ENCODE data around the gene LGALS7B.
"Not testable (repeated sequence)": the region's sequence is repeated elsewhere in the genome, so short reads cannot be mapped to it uniquely, and the experiment has no call there.

LGALS7B gene

DNA sequence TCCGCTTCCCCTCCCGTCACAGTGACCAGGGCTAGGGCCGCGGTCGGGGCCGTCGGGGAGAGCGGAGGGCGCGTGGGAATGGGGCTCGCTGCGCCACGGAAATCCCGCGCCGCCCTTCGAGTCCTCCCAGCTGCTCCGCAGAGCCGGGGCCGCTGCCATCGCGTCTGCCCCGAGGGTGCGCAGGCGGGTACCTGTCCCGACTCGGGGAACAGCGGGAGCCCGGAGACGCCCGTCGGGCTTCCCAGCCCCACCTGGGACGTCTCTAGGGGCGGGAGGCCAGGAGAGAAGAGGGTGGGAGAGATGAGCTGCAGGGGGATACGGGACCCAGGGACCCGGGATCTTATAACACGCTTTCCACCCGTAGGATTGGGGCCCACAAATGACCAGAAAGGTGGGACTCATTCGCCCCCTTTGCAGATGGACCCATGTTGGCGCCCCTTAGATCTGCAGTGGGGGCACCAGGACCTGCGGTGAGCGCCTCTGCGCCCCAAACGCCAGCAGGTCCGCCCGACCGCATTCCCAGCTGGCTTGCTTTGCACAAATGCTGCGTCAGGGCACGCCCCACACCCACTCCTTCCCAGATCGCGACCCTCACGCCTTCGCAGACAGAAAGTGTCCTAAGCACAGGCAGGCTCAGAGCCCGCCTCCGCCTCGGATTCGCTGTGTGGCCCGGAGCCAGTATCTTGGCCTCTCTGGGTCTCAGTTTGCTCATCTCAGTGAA is 18.6 kb upstream of the LGALS7B start:
- not testable (repeated sequence) for DNase-seq (ENCODE audit: low read depth)

- not testable (repeated sequence) for DNase-seq (ENCODE audit: low read depth)
Measured at GRCh38 chr19:38770949-38771275, 18.1 kb upstream of the LGALS7B start.

- DNase-seq (ENCODE audit: low read depth): not testable (repeated sequence)
Measured at GRCh38 chr19:38771569-38771968, 17.4 kb upstream of the LGALS7B start.

DNA sequence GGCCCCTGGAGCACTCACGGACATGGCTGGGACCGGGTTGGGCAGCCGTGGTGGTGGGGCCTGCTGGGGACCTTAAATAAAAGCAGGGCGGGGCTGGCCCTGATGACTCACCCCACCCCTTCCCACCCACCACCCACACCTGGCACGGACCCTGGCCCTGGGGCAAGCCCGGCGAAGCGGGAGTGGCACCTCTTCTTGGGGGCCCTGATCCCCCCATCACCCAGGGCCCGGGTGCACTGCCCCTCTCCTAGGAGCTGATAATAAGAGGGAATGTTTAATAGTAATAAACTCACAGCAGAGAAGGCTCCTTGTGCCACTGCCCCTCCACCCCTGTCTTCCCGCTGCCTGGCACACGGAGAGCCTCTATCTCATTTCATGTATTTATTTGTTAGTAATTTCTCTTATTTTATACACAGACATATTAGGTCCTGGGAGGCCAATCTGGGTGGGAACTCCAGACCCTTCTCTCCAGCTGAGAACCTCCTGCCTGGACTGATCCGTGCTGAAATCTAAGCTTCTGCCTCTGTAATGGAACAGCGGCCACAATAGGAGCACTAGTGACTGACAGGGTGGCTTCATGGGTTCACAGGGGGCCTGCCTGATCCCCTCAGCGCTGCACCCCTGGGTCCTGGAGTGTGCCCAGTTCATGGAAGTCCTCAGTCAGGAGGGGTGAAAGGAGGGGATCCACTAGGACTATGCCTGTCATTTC is 15.4 kb upstream of the LGALS7B start, which contains the start of gene LGALS7:
Gene LGALS7, minus strand, starts transcription at position 49 of the 709 bp plus-strand sequence. Its CDS starts 25 bp downstream, at position 24.
- no peak for DNase-seq (ENCODE audit: low read depth)

GRCh38 chr19:38774181-38774950 is 14.6 kb upstream of the LGALS7B start:
- no peak for DNase-seq (ENCODE audit: low read depth)

DNA sequence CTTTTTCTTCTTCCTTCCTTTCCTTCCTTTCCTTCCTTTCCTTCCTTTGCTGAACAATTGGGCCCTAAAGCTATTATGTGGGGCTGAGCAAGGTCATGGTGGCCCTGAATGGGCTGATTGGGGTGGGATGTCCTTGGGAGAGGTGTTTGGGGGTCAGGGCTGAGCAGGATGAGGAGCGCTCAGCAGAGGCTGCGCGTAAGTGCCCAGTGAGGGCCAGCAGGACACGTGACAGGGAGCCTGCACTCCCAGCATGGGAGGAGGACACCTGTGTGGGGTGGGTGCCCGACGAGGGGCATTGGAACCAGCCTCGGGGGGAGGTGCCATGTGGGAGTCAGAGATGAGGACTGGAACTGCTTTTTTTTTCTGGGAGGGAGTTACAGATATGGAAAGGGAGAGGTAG is 10.3 kb upstream of the LGALS7B start:
- no peak for DNase-seq (ENCODE audit: low read depth)

DNA sequence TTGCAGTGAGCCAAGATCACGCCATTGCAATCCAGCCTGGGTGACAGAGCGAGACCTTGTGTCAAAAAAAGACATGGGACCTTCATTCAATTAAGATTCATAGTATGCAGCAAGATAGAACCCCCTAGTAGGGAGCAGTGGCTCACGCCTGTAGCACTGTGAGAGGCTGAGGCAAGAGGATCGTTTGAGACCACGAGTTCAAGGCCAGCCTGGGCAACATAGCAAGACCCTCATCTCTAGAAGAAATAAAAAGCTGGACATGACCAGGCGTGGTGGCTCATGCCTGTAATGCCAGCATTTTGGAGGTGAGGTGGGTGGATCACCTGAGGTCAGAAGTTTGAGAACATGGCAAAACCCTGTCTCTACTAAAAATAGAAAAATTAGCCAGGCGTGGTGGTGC is 8.6 kb upstream of the LGALS7B start:
- no peak for DNase-seq (ENCODE audit: low read depth)

- DNase-seq (ENCODE audit: low read depth): no peak
Measured at GRCh38 chr19:38781058-38781457, 7.9 kb upstream of the LGALS7B start.

- DNase-seq (ENCODE audit: low read depth): not testable (repeated sequence)
Measured at GRCh38 chr19:38782212-38782611, 6.8 kb upstream of the LGALS7B start.

GRCh38 chr19:38784224-38784623 is 4.8 kb upstream of the LGALS7B start:
- no peak for DNase-seq (ENCODE audit: low read depth)

DNA sequence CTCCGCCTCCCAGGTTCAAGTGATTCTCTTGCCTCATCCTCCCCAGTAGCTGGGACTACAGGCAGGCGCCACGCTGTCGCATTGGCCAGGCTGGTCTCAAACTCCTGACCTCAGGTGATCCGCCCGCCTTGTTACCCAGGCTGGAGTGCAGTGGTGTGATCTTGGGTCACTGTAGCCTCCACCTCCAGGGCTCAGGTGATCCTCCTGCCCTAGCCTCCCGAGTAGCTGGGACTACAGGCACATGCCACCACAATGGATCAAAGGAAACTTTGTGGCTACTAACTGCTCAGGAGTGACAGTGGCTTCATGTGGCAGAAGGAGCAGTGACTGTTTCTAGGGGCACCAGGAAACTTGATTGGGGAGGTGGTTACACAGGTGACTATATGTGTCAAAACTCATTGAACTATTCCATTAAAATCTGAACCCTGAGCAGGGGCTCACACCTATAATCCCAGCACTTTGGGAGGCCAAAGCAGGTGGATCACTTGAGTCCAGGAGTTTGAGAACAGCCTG is 3.8 kb upstream of the LGALS7B start:
- no peak for DNase-seq (ENCODE audit: low read depth)

GRCh38 chr19:38786061-38786460 is 2.9 kb upstream of the LGALS7B start:
- DNase-seq (ENCODE audit: low read depth): not testable (repeated sequence)

DNA sequence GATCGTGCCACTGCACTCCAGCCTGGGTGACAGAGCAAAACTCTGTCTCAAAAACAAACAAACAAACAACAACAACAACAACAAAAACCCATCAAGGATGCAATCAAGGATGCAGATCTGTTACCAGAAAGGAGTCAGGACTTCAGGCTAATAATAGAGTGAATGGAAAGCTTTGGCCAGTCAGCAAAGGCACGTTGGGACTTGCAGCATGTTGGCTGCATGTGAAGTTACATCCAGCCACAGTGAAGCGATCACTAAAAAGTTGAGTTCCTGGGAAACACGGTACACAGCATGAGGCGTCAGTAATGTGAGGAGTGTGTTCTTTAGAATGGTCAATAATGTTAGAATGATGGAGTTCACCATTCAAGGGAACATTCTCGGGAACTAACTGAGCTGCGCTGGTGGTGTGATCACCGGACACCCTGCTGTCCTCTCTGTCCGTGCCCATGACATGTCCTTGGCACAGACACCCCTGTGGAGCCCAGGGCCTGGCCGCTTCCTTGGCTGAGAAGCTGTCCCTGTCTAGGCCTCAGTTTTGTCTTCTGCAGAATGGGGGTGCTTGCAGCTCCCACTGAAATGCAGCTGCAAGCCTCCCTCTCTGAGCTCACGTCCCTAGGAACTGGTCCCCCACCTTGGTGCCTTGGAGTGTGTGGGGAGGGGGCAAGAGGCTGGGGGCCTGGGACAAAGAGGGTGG is 2.3 kb upstream of the LGALS7B start:
- no peak for DNase-seq (ENCODE audit: low read depth)

- DNase-seq (ENCODE audit: low read depth): not testable (repeated sequence)
Measured at GRCh38 chr19:38790507-38791403, 1.8 kb downstream of the LGALS7B start.

DNA sequence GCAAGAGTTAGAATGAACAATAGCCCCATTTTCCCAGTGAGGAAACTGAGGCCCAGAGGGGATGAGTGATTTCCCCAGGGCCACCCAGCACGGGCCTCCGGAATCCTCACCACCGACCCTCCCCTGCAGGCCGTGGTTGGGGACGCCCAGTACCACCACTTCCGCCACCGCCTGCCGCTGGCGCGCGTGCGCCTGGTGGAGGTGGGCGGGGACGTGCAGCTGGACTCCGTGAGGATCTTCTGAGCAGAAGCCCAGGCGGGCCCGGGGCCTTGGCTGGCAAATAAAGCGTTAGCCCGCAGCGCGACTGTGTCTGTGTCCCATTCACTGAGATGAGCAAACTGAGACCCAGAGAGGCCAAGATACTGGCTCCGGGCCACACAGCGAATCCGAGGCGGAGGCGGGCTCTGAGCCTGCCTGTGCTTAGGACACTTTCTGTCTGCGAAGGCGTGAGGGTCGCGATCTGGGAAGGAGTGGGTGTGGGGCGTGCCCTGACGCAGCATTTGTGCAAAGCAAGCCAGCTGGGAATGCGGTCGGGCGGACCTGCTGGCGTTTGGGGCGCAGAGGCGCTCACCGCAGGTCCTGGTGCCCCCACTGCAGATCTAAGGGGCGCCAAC is 2.6 kb downstream of the LGALS7B start:
- DNase-seq (ENCODE audit: low read depth): not testable (repeated sequence)

- DNase-seq (ENCODE audit: low read depth): no peak
Measured at GRCh38 chr19:38792250-38793111, 3.5 kb downstream of the LGALS7B start.

DNA sequence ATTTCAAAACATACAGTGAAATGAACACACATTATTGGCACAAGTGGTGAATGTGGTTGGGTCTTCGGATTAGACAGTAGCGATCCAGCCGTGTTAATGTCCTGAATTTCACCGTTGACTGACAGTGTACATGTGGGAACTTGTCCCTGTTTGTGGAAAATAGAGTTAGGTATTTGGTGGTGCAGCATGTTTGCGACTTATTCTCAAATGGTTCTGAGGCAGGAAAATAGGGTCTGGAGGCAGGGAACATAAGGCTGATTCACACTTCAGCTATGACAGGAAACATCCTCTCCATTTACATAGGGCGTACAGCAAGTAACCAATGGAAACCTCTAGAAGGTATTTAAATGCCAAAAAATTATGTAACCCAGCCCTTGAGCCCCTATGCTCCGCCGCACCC is 4.2 kb downstream of the LGALS7B start:
- no peak for DNase-seq (ENCODE audit: low read depth)

GRCh38 chr19:38793671-38794070 is 4.7 kb downstream of the LGALS7B start:
- DNase-seq (ENCODE audit: low read depth): no peak

GRCh38 chr19:38795549-38795948 is 6.5 kb downstream of the LGALS7B start:
- DNase-seq (ENCODE audit: low read depth): no peak

DNA sequence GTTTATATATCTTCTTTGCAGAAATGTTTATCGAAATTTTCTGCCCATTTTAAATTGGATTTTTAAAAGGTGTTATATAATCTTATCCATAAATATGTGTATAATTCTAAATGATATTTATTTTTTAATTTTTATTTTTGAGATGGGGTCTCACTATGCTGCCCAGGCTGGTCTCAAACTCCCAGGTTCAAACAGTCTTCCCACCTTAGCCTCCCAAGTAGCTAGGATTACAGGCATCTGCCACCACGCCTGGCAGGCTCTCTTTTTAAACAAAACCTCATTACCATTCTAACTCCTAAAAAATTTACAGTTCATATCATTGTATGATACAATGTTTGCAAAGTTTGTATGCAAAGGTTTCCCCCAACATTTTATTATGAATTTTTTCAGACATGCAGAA is 7.2 kb downstream of the LGALS7B start:
- DNase-seq (ENCODE audit: low read depth): no peak
